Neural progenitor cell (in vitro differentiated cells): ENCODE data around the gene PLSCR2. TPM values are rescaled to one million over a fixed set of nuclear protein-coding genes. Genes with fewer than 3 reads are reported as not detected.
A peak's percentile ranks its signal among the peaks of the same experiment; 100 is the strongest.
"Not testable (repeated sequence)": the region's sequence is repeated elsewhere in the genome, so short reads cannot be mapped to it uniquely, and the experiment has no call there.

Source experiments
- DNase-seq: peaks from one replicate; pipeline ENCODE4 v3.0.0-alpha.2; 2016; ENCODE audit warnings: low spot score
- H2AFZ ChIP-seq: fragments of 200-600 bp; sonication (generic); replicated peaks from 2 replicates; pipeline ENCODE4 v1.6.1; 2016; ENCODE audit warnings: antibody characterized with exemption
- H3F3A ChIP-seq: fragments of 200-600 bp; sonication (generic); 2 replicates; pipeline ENCODE4 v1.6.1; 2016; ENCODE audit warnings: antibody characterized with exemption, low read depth
- H3K27ac ChIP-seq: fragments of 200-600 bp; sonication (generic); 2 replicates; pipeline ENCODE4 v1.5.1; 2016; ENCODE audit warnings: mild to moderate bottlenecking
- H3K27me3 ChIP-seq: fragments of 200-600 bp; sonication (generic); 2 replicates; pipeline ENCODE4 v1.6.1; 2016; ENCODE audit warnings: mild to moderate bottlenecking, moderate library complexity
- H3K36me3 ChIP-seq: fragments of 200-600 bp; sonication (generic); 2 replicates; pipeline ENCODE4 v1.5.1; 2016
- H3K4me1 ChIP-seq: fragments of 200-600 bp; sonication (generic); 2 replicates; pipeline ENCODE4 v1.6.1; 2016; ENCODE audit warnings: mixed run types
- H3K4me2 ChIP-seq: fragments of 200-600 bp; sonication (generic); 2 replicates; pipeline ENCODE4 v1.6.1; 2016
- H3K4me3 ChIP-seq: fragments of 200-600 bp; sonication (generic); 2 replicates; pipeline ENCODE4 v1.5.1; 2016
- H3K79me2 ChIP-seq: fragments of 200-600 bp; sonication (generic); 2 replicates; pipeline ENCODE4 v1.6.1; 2016; ENCODE audit warnings: low read depth
- H3K9ac ChIP-seq: fragments of 200-600 bp; sonication (generic); 2 replicates; pipeline ENCODE4 v1.6.1; 2016
- H3K9me3 ChIP-seq: fragments of 200-600 bp; sonication (generic); 2 replicates; pipeline ENCODE4 v1.5.1; 2016; ENCODE audit warnings: low read depth
- H4K20me1 ChIP-seq: fragments of 200-600 bp; sonication (generic); 2 replicates; pipeline ENCODE4 v1.6.1; 2016; ENCODE audit warnings: low read depth
- H3K27ac Mint-ChIP-seq: 3 replicates; pipeline ENCODE4 v1.8.0; 2021; ENCODE audit warnings: mixed read lengths
- H3K27me3 Mint-ChIP-seq: 2 replicates; pipeline ENCODE4 v1.8.0; 2022; ENCODE audit warnings: low read depth, mild to moderate bottlenecking, inconsistent platforms, moderate library complexity, mixed read lengths; ENCODE audit not compliant: insufficient read depth
- H3K36me3 Mint-ChIP-seq: 3 replicates; pipeline ENCODE4 v1.8.0; 2021; ENCODE audit warnings: mixed read lengths
- H3K4me1 Mint-ChIP-seq: 3 replicates; pipeline ENCODE4 v1.8.0; 2021; ENCODE audit warnings: mixed read lengths
- H3K4me3 Mint-ChIP-seq: 3 replicates; pipeline ENCODE4 v1.8.0; 2021; ENCODE audit warnings: mild to moderate bottlenecking, moderate library complexity, mixed read lengths
- H3K9me3 Mint-ChIP-seq: 3 replicates; pipeline ENCODE4 v1.8.0; 2020; ENCODE audit warnings: mixed read lengths
- CTCF ChIP-seq: fragments of 200-600 bp; sonication (generic); IDR thresholded peaks from 2 replicates; pipeline ENCODE4 v1.5.1; 2017; ENCODE audit warnings: antibody characterized with exemption, mild to moderate bottlenecking
- EZH2 ChIP-seq: fragments of 200-600 bp; sonication (generic); IDR thresholded peaks from 2 replicates; pipeline ENCODE4 v1.6.1; 2017; ENCODE audit warnings: antibody characterized with exemption, mild to moderate bottlenecking, moderate library complexity
- EZH2phosphoT487 ChIP-seq: fragments of 200-600 bp; sonication (generic); IDR thresholded peaks from 2 replicates; pipeline ENCODE4 v1.6.1; 2017; ENCODE audit warnings: antibody characterized with exemption
- total RNA-seq: library from RNA; depleted of rRNA; stranded (reverse); fragments of >200 nt; gene quantifications from 2 replicates; pipeline ENCODE4 v1.2.3, GENCODE V29; 2015; ENCODE audit warnings: low replicate concordance

The PLSCR2 gene
- total RNA-seq, 1 donor from 2014 or later: not detected

- H3K27ac Mint-ChIP-seq: no peak overlapping the region
- no peak for TF ChIP-seq EZH2phosphoT487
- no peak for TF ChIP-seq CTCF
- no peak for TF ChIP-seq EZH2
- H3K36me3 ChIP-seq: no peaks in the 10 kb centered on the region
- H3K27me3 Mint-ChIP-seq: no peaks in the 10 kb centered on the region
- no peaks in the 10 kb centered on the region for H3F3A ChIP-seq
- no peaks in the 10 kb centered on the region for H3K27me3 ChIP-seq
- H3K27ac ChIP-seq: no peak overlapping the region
- DNase-seq: no peak
- H3K4me1 Mint-ChIP-seq: no peaks in the 10 kb centered on the region
- H3K4me1 ChIP-seq: no peaks in the 10 kb centered on the region
- no peaks in the 10 kb centered on the region for H3K9me3 ChIP-seq
- H3K4me2 ChIP-seq: no peak overlapping the region
- no peak overlapping the region for H3K9ac ChIP-seq
- no peaks in the 10 kb centered on the region for H3K36me3 Mint-ChIP-seq
- H2AFZ ChIP-seq: no peak overlapping the region
- H4K20me1 ChIP-seq: no peaks in the 10 kb centered on the region
- peaks cover 2% of the 10 kb centered on the region for H3K9me3 Mint-ChIP-seq
- H3K4me3 ChIP-seq: no peak overlapping the region
- no peak overlapping the region for H3K4me3 Mint-ChIP-seq
- no peaks in the 10 kb centered on the region for H3K79me2 ChIP-seq
Measured at GRCh38 chr3:146491303-146491702, 21.9 kb upstream of the PLSCR2 start.

GRCh38 chr3:146485297-146485696 is 15.9 kb upstream of the PLSCR2 start:
- no peak overlapping the region for H3K27ac Mint-ChIP-seq
- Histone ChIP-seq H3K4me3 (no peak overlapping the region), H3K36me3 (no peaks in the 10 kb centered on the region), H3K9ac (no peak overlapping the region), H3K79me2 (no peaks in the 10 kb centered on the region), H3K4me2 (no peak overlapping the region), H4K20me1 (no peaks in the 10 kb centered on the region), H3K27ac (no peak overlapping the region), H3K27me3 (no peaks in the 10 kb centered on the region), H3K9me3 (no peaks in the 10 kb centered on the region), H2AFZ (no peak overlapping the region), H3F3A (no peaks in the 10 kb centered on the region), H3K4me1 (no peaks in the 10 kb centered on the region)
- H3K36me3 Mint-ChIP-seq: no peaks in the 10 kb centered on the region
- peaks cover 5% of the 10 kb centered on the region for H3K9me3 Mint-ChIP-seq
- H3K4me3 Mint-ChIP-seq: no peak overlapping the region
- no peaks in the 10 kb centered on the region for H3K27me3 Mint-ChIP-seq
- no peak for DNase-seq
- no peaks in the 10 kb centered on the region for H3K4me1 Mint-ChIP-seq
- TF ChIP-seq CTCF (no peak), EZH2 (no peak), EZH2phosphoT487 (no peak)

GRCh38 chr3:146476094-146476740 is 6.9 kb upstream of the PLSCR2 start:
- H3K4me3 ChIP-seq: no peak overlapping the region
- DNase-seq: no peak
- TF ChIP-seq EZH2phosphoT487: no peak
- TF ChIP-seq CTCF: no peak
- TF ChIP-seq EZH2: no peak
- H3K27ac ChIP-seq: no peak overlapping the region
- H3K36me3 ChIP-seq: no peaks in the 10 kb centered on the region
- H3K9me3 ChIP-seq: no peaks in the 10 kb centered on the region
- no peaks in the 10 kb centered on the region for H3K27me3 Mint-ChIP-seq
- H3K4me1 Mint-ChIP-seq: no peaks in the 10 kb centered on the region
- no peaks in the 10 kb centered on the region for H3F3A ChIP-seq
- H3K36me3 Mint-ChIP-seq: no peaks in the 10 kb centered on the region
- H3K4me2 ChIP-seq: no peak overlapping the region
- peak overlapping the region; percentile 45 for H2AFZ ChIP-seq
- no peaks in the 10 kb centered on the region for H4K20me1 ChIP-seq
- no peaks in the 10 kb centered on the region for H3K4me1 ChIP-seq
- H3K79me2 ChIP-seq: no peaks in the 10 kb centered on the region
- H3K9me3 Mint-ChIP-seq: peaks cover 7% of the 10 kb centered on the region
- no peak overlapping the region for H3K27ac Mint-ChIP-seq
- no peak overlapping the region for H3K9ac ChIP-seq
- no peak overlapping the region for H3K4me3 Mint-ChIP-seq
- H3K27me3 ChIP-seq: no peaks in the 10 kb centered on the region

- H3K4me2 ChIP-seq, H3F3A ChIP-seq, H2AFZ ChIP-seq, H3K4me1 Mint-ChIP-seq, DNase-seq, H3K9ac ChIP-seq, H3K36me3 Mint-ChIP-seq, H3K4me3 Mint-ChIP-seq, H3K79me2 ChIP-seq, H3K9me3 ChIP-seq, H3K4me1 ChIP-seq, H3K36me3 ChIP-seq, H3K27me3 Mint-ChIP-seq, H3K9me3 Mint-ChIP-seq, H3K27ac ChIP-seq, H4K20me1 ChIP-seq, H3K4me3 ChIP-seq, H3K27me3 ChIP-seq, H3K27ac Mint-ChIP-seq: not testable (repeated sequence)
Measured at GRCh38 chr3:146474976-146475375, 5.6 kb upstream of the PLSCR2 start.
